GM19240 (cell line): ENCODE data around the gene C4BPB.

ENCODE experiments used
- DNase-seq: peaks from one replicate; pipeline ENCODE4 v3.0.0; 2011; ENCODE audit warnings: low spot score; ENCODE audit not compliant: insufficient read length

The C4BPB gene

GRCh38 chr1:207139616-207140015 is 51.0 kb downstream of the C4BPB start:
- no peak for DNase-seq

GRCh38 chr1:207140536-207140935 is 51.9 kb downstream of the C4BPB start:
- DNase-seq, result no peak

GRCh38 chr1:207145401-207146058 is 56.9 kb downstream of the C4BPB start:
- DNase-seq, result no peak
